GM08714 (cell line): ENCODE measurements around the gene TRIM72.
"Not testable (repeated sequence)": the region's sequence is repeated elsewhere in the genome, so short reads cannot be mapped to it uniquely, and the experiment has no call there.

Experiments used
- H3K4me3 ChIP-seq: fragments of 200-500 bp; sonication (Bioruptor generic); 2 replicates; pipeline ENCODE4 v1.5.1; 2014; ENCODE audit warnings: mild to moderate bottlenecking, low read length, inconsistent platforms
- ZNF274 ChIP-seq: IDR thresholded peaks from 2 replicates; pipeline ENCODE4 v1.6.1; 2012; ENCODE audit warnings: mild to moderate bottlenecking, low read depth, low read length

TRIM72 gene

DNA sequence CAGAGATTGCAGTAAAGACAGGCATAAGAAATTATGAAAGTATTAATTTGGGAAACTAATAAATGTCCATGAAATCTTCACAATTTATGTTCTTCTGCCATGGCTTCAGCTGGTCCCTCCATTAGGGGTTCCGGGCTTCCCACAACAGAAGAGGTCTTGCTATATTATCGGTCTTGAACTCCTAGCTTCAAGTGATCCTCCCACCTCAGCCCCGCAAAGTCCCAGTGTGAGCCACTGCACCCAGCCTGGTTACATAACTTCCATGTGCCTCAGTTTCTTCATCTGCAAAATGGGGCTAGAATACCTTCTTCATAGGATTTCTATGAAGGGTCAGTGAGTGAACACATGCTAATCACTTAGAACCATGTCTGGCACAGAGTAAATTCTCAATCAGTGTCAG, 32.4 kb downstream of the TRIM72 start:
- no peak overlapping the region for H3K4me3 ChIP-seq
- no peak for TF ChIP-seq ZNF274

DNA sequence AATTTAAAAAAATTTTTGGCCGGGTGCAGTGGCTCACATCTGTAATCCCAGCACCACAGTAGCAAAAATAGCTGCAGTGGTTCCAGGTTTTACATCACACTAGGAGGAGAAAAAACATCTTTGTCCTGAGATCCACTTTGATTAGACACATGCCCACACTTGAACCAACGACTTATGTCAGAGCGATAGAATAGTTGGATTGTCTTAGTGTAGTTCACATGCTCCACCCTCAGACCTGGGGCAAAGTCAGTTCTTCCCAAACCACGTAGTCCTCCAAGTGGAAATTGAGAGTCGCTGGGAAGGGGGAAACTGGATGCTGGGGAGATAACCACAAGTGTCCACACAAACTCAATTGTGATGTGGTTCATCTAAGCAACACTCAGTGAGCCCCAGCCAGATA, 34.4 kb downstream of the TRIM72 start:
- no peak for TF ChIP-seq ZNF274
- H3K4me3 ChIP-seq = no peak overlapping the region

DNA sequence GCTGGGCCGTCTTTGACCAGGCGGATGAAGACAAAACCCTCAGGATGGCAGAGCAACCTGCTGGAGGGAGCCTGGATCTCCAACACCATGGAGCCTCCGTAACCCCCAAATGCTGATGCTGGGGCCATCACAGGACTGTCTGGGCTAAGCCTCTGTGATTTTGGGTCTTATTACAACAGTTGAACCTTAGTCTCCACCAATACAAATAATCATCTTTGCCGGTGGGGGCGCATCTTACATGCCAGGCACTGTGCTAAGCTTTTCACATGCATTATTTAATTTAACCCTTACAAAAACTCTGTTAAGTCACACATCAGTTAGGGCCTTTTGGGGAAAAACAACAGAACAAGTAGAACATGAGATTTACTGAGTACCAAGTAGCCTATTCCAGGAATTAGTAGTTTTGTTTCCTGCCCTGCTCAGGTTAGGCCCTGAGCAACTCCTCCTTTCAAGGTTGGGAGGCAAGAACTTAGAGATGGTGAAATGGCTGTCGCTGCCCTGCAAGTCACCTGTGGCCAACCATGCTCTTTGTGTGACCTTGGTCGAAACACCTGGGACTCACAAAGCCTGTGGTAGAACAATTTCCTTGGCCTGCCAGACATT, 37.0 kb downstream of the TRIM72 start:
- no peak for TF ChIP-seq ZNF274
- no peak overlapping the region for H3K4me3 ChIP-seq

DNA sequence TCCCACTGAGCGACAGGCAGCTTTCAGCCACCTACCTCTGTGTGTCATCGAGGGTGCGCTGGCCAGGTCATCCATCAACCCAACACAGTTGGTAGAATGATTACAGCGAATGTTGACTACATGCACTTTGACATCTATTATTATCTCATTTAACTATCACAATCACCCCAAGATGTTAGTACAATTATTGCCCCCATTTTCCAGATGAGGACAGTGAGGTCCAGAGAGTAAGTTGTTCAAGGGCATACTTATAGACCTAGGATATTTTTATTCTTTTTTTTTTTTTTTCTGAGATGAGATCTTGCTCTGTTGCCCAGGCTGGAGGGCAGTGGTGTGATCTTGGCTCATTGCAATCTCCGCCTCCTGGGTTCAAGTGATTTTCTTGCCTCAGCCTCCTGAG, 37.5 kb downstream of the TRIM72 start:
- TF ChIP-seq ZNF274 = no peak
- no peak overlapping the region for H3K4me3 ChIP-seq

DNA sequence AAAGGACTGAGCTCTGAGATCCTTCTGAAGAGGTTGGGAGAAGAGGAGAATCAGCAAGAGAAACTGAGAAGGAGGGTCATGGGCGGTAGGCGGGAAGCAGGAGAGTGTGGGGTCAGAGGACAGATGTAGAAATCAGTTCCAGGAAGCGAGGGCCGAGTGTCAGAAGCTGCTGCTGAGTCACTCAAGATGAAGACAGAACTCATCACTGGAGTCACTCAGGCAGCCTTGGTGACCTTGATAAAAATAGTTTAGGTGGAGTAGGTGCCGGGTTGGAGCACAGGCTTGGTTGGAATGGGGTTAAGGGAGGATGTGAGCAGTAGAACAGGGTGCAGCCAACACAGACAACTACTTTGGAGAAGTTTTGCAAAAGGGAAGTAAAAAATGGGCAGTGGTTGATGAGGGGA, 39.7 kb downstream of the TRIM72 start:
- TF ChIP-seq ZNF274 = no peak
- H3K4me3 ChIP-seq = no peak overlapping the region

DNA sequence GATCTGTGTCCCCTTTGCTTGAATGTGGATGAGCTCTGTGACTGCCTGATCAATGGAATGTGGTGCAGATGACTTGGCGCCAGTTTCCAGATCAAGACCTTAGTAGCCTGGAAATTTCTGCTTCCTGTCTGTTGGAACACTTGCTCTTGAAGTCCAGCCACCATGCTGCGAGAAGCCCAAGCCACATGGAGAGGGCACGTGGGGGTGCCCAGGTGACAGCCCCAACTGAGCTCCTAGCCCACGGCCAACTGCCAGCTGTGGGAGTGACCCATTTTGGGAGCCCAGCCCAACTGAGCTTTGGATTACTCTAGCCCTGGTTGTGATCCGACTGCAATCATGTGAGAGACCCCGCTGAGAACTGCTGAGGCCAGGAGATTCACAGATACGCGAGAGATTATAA, 42.5 kb downstream of the TRIM72 start:
- no peak overlapping the region for H3K4me3 ChIP-seq
- TF ChIP-seq ZNF274 = no peak

DNA sequence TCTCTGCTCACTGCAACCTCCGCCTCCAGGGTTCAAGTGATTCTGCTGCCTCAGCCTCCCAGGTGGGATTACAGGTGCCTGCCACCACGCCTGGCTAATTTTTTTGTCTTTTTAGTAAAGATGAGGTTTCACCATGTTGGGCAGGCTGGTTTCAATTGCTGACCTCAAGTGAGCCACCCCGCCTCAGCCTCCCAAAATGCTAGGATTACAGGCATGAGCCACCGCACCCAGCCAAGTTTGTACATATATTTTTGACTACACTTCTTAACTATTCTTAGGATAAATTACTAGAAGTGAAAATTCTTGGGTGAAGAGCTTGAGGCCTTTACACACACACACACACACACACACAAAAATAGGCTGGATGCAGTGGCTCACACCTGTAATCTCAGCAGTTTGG, 44.4 kb downstream of the TRIM72 start:
- no peak overlapping the region for H3K4me3 ChIP-seq
- TF ChIP-seq ZNF274 = no peak

DNA sequence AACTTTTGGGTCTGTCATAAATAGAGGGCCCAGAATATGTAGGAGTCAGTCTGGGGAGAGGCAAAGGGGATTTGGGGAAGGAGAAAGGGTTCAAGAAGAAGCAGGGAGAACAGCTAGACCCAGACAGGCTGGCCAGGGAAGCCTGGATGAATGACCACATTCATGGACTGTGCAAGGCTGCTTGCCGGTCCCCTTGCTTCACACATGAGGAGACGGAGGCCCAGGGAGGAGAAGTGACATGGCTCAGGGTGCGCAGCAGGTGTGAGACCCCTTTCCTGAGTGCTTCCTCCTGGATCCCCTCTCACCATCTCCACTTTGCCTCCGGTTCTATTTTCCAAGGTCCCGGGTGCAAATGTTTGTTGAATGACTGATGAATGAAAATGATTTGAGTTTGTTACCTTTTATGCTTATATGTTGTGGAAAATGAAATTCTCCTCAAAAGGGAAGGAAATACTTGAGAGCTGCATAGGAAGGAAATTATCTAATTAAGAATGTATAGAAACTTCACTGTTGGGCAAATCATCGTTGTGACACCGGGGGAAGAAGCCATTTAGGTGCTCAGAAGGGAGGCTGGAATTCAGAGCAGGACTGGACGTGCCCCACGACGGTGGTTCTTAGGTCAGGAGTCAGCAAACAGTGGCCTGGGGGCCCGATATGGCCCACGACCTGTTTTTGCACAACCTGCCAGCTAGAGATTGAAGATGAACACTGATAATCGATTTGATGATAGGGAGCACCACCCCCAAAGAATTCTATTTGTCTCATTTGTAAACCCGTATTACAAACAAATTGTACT, 46.4 kb downstream of the TRIM72 start:
- H3K4me3 ChIP-seq = peak overlapping the region; percentile 23; the same call in 1 of the 2 replicates
- no peak for TF ChIP-seq ZNF274

DNA sequence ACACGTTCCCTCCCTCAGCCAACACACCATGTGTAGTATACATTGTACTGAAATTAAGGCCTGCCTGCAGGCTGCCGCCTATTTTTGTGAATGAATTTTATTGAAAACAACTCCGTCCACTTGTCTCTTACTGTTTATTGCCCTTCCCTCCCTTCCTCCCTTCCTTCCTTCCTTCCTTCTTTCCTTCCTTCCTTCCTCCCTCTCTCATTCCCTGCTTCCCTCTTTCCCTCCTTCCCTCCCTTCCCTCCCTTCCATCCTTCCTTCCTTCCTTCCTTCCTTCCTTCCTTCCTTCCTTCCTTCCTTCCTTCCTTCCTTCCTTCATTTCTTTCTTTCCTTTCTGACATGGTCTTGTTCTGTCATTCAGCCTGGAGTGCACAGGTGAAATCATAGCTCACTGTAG, 48.2 kb downstream of the TRIM72 start:
- no peak for TF ChIP-seq ZNF274
- H3K4me3 ChIP-seq = no peak overlapping the region

DNA sequence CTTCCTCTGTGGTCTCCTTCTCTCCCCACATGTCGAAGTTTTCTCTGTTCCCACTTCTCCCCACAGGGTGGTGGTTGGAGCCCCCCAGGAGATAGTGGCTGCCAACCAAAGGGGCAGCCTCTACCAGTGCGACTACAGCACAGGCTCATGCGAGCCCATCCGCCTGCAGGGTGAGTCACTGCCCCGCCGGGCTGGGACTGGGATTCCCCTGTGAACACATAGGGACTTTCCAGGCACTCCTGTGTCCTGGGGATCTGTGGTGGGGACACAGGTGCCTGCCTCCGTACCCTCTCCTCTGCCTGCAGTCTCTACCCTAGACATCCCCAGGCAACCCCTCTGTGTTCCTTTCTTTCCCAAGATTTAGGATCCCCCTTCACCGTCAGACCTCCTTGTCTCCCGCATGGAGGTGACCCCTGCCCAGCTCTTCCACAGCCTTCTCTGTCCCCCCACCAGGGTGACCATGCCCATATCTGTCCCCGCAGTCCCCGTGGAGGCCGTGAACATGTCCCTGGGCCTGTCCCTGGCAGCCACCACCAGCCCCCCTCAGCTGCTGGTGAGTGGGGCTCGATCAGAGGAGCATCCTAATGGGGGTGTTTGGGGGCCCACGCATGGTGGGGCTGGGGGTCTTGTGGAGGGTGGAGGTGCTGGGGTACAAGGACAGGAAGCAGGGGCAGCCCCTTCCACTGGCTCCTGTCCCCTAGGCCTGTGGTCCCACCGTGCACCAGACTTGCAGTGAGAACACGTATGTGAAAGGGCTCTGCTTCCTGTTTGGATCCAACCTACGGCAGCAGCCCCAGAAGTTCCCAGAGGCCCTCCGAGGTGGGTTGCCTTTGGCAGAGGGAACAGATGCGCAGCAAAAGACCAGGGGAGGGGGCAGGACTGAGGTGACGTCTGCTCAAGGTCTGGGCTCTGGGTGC, 51.7 kb downstream of the TRIM72 start:
- H3K4me3 ChIP-seq = no peak overlapping the region

DNA sequence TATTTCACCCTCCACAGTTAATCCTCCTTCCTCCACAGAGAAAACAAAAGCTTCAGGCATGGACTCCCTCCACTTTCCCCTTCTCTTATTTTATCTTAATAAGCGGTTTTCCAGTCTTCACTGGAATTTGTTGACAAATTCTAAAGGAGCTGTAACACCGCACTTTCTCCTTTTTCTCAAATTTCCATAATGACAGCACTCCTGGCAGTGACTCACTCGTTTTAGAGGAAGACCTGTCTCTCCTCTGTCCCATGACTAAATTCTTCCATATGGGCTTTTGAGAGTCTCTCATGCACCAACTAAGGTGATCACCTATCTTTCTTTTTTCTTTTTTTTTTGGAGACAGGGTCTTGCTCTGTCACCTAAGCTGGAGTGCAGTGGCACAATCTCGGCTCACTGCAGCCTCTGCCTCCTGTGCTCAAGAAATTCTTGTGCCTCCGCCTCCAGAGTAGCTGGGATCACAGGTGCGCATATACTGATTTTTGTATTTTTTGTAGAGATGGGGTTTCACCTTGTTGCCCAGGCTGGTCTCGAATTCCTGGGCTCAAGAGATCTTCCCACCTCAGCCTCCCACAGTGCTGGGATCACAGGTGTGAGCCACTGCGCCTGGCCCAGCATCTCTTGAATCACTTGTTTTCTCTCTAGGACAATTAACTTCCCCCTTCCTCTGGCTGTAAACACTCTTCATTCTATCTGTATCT, 53.6 kb downstream of the TRIM72 start:
- no peak for TF ChIP-seq ZNF274
- H3K4me3 ChIP-seq = no peak overlapping the region

More for the DNA sequence above, 51.7 kb downstream of the TRIM72 start:
- TF ChIP-seq ZNF274 = no peak

DNA sequence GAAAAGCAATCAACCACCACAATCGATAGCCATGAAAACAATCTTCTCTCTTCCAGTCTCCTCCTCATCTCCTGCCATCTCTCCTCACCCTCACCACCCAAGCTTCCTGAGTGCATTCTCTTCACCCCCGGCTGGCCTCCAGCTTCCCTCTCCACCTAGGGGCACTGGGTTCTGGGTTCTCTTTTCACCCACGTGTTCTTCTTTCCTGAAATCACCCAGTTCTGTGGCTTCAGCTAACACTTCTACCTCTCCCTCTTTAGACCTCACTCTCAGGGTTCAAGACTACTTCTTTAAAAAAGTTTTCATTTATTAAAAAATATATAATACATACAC, 54.1 kb downstream of the TRIM72 start:
- H3K4me3 ChIP-seq = no peak overlapping the region
- TF ChIP-seq ZNF274 = no peak

DNA sequence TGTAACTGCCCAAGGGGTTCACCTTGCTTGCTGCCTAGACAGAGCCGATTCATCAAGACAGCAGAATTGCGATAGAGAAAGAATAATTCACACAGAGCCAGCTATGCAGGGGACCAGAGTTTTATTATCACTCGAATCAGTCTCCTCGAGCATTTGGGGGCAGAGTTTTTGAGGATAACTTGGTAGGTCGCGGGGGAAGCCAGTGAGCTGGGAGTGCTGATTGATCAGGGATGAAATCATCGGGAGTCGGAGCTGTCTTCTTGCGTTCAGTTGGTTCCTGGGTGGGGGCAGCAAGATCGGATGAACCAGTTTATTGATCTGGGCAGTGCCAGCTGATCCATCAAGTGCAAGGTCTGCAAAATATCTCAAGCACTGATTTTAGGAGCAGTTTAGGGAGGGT, 55.0 kb downstream of the TRIM72 start:
- TF ChIP-seq ZNF274 = no peak
- H3K4me3 ChIP-seq = no peak overlapping the region

DNA sequence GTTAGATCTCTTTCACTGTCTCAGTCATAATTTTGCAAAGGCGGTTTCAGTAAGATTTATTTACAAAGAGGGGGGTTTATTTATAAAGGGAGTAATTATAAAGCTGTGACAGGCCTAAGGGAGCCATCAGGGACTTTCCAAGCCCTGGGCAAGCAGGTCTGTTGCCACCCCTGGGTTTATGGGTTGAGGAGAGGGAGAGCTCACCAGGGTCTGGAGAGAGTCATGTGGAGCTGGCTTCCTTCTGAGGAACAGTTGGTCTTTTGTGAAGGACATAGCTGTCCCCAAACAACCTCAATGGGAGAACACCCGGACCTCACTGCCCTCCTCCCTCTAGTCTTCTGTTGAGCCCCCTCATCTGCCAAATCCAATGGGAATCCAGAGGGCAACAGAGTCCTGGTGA, 55.6 kb downstream of the TRIM72 start:
- no peak for TF ChIP-seq ZNF274
- no peak overlapping the region for H3K4me3 ChIP-seq

DNA sequence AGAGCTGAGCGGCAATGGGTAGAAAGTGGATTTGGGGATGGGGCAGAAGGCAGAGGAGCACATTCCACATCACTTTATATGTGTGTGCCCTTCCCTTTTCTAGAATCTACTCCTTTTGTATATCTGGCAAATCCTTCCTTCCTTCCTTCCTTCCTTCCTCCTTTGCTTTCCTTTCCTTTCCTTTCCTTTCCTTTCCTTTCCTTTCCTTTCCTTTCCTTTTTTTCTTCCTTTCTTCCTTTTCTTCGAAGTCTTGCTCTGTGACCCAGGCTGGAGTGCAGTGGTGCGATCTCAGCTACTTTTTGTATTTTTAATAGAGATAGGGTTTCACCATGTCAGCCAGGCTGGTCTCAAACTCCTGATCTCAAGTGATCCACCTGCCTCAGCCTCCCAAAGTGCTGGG, 56.1 kb downstream of the TRIM72 start:
- not testable (repeated sequence) for H3K4me3 ChIP-seq
